HG02870 (cell line): ENCODE data around the gene SPINT3.

Experiments used
- ATAC-seq: cut with Tn5 transposase; IDR thresholded peaks from one replicate; pipeline ENCODE4 v1.9.1; 2021; ENCODE audit warnings: mild to moderate bottlenecking, moderate library complexity; ENCODE audit not compliant: unreplicated experiment

The SPINT3 gene

GRCh38 chr20:45462711-45463509, 52.5 kb downstream of the SPINT3 start:
- no peak for ATAC-seq
